SU-DHL-6 (cell line): ENCODE data around the gene KSR2.

Source experiments
- H2AFZ ChIP-seq: fragments of 200-600 bp; sonication (generic); 2 replicates; pipeline ENCODE4 v1.6.1; 2014; ENCODE audit warnings: low read depth, mild to moderate bottlenecking, moderate library complexity, mixed read lengths, antibody characterized with exemption, low read length; ENCODE audit not compliant: severe bottlenecking
- H3F3A ChIP-seq: fragments of 200-600 bp; shearing (Covaris generic); 2 replicates; pipeline ENCODE4 v1.6.0; 2016; ENCODE audit warnings: antibody characterized with exemption, mild to moderate bottlenecking; ENCODE audit not compliant: insufficient read depth
- H3K27ac ChIP-seq: fragments of 200-600 bp; sonication (generic); 2 replicates; pipeline ENCODE4 v1.5.1; 2016; ENCODE audit warnings: low read depth, mild to moderate bottlenecking, low read length, moderate library complexity, mixed read lengths
- H3K27me3 ChIP-seq: fragments of 200-600 bp; sonication (generic), shearing (Covaris generic); 2 replicates; pipeline ENCODE4 v1.6.0; 2014; ENCODE audit warnings: mild to moderate bottlenecking, low read length
- H3K36me3 ChIP-seq: fragments of 200-600 bp; sonication (generic); 2 replicates; pipeline ENCODE4 v1.6.1; 2014; ENCODE audit warnings: mild to moderate bottlenecking, low read length, mixed read lengths
- H3K4me2 ChIP-seq: fragments of 300-600, 200-600 bp; shearing (Covaris generic), sonication (generic); 2 replicates; pipeline ENCODE4 v1.6.0; 2014; ENCODE audit warnings: low read length, low read depth, mild to moderate bottlenecking; ENCODE audit not compliant: poor library complexity, severe bottlenecking
- H3K4me3 ChIP-seq: fragments of 200-600 bp; sonication (generic); 2 replicates; pipeline ENCODE4 v1.5.1; 2014; ENCODE audit warnings: antibody characterized with exemption, low read length, mild to moderate bottlenecking, mixed read lengths; ENCODE audit not compliant: insufficient read depth, poor library complexity, severe bottlenecking
- H3K79me2 ChIP-seq: fragments of 200-600 bp; sonication (generic); 2 replicates; pipeline ENCODE4 v1.6.1; 2014; ENCODE audit warnings: mild to moderate bottlenecking, low read length, moderate library complexity; ENCODE audit not compliant: insufficient read depth
- H3K9ac ChIP-seq: fragments of 200-600 bp; sonication (generic); 2 replicates; pipeline ENCODE4 v1.7.0; 2014; ENCODE audit warnings: mild to moderate bottlenecking, low read length
- H3K9me2 ChIP-seq: fragments of 200-600 bp; sonication (generic); replicated peaks from 2 replicates; pipeline ENCODE4 v1.6.1; 2014; ENCODE audit warnings: low read length; ENCODE audit not compliant: insufficient read depth
- H3K9me3 ChIP-seq: fragments of 200-600 bp; sonication (generic); 2 replicates; pipeline ENCODE4 v1.6.1; 2014; ENCODE audit warnings: low read length, mixed read lengths; ENCODE audit not compliant: insufficient read depth
- H4K20me1 ChIP-seq: fragments of 200-600 bp; sonication (generic); 2 replicates; pipeline ENCODE4 v1.6.1; 2014; ENCODE audit warnings: low read depth, mild to moderate bottlenecking, antibody characterized with exemption, low read length, moderate library complexity, mixed read lengths
- CTCF ChIP-seq: fragments of 200-600 bp; sonication (generic); IDR thresholded peaks from one replicate; pipeline ENCODE4 v1.5.1; 2017; ENCODE audit warnings: antibody characterized with exemption, mild to moderate bottlenecking, low read length, moderate library complexity; ENCODE audit not compliant: insufficient read depth, poor library complexity, severe bottlenecking
- EZH2phosphoT487 ChIP-seq: fragments of 200-600 bp; sonication (generic), shearing (Covaris generic); conservative IDR thresholded peaks from 2 replicates; pipeline ENCODE4 v1.6.1; 2018; ENCODE audit warnings: mild to moderate bottlenecking, antibody characterized with exemption, low read length, moderate library complexity, mixed read lengths

The KSR2 gene

DNA sequence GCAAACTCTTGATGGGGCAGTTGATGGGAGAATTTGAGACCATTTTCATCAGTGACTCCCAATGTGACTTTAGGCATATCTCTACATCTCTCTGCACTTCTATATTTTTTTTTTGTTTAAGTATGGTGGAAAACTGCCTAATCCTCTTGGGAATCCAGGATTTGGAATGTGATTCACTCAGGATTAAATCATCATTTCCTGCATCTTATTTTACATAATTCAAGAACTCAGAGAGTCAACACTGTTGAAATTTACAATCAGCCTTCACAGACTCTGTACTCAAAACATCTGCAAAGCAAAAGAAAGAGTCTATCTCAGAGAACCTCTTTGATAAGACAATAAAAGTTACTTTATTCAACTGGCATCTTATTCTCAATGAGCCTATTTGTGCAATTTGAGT lies 346.7 kb downstream of the KSR2 start:
- H3F3A ChIP-seq = no peaks in the 10 kb centered on the region
- TF ChIP-seq CTCF (no peak), EZH2phosphoT487 (no peak)
- no peak overlapping the region for H3K27ac ChIP-seq
- H2AFZ ChIP-seq = no peak overlapping the region
- no peak overlapping the region for H3K4me3 ChIP-seq
- no peaks in the 10 kb centered on the region for H3K27me3 ChIP-seq
- H3K9me3 ChIP-seq = no peaks in the 10 kb centered on the region
- no peak overlapping the region for H3K4me2 ChIP-seq
- no peaks in the 10 kb centered on the region for H3K36me3 ChIP-seq
- H4K20me1 ChIP-seq = no peaks in the 10 kb centered on the region
- H3K79me2 ChIP-seq = no peaks in the 10 kb centered on the region
- no peaks in the 10 kb centered on the region for H3K9me2 ChIP-seq
- H3K9ac ChIP-seq = no peak overlapping the region

DNA sequence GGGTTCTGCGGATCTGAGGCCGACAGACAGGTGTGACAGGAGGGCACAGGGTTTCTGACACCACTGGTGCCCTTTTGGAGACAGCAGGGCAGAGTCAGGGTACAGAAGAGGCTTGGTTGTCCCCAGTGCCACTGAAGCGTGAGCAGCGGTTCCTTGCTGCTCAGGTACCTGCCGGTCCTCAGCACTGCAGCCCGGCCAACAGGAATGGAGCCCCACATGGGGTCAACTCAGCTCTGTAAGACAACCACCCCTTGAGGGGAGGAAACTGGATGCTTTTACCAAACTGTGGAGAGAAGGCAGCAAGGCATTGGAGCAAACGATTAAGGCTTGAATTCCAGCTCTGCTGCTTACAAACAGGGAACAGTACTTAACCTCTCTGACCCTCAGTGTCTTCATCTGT lies 361.0 kb downstream of the KSR2 start:
- no peaks in the 10 kb centered on the region for H3K36me3 ChIP-seq
- H2AFZ ChIP-seq = no peak overlapping the region
- no peak overlapping the region for H3K4me2 ChIP-seq
- no peaks in the 10 kb centered on the region for H3K79me2 ChIP-seq
- H3K27ac ChIP-seq = no peak overlapping the region
- H4K20me1 ChIP-seq = no peaks in the 10 kb centered on the region
- H3F3A ChIP-seq = no peaks in the 10 kb centered on the region
- H3K27me3 ChIP-seq = no peaks in the 10 kb centered on the region
- H3K9me3 ChIP-seq = no peaks in the 10 kb centered on the region
- no peak overlapping the region for H3K4me3 ChIP-seq
- no peak overlapping the region for H3K9ac ChIP-seq
- 0 out of 2 replicates have a peak, but pooled peaks cover 2% of the 10 kb centered on the region for H3K9me2 ChIP-seq
- TF ChIP-seq EZH2phosphoT487 = no peak
- no peak for TF ChIP-seq CTCF

DNA sequence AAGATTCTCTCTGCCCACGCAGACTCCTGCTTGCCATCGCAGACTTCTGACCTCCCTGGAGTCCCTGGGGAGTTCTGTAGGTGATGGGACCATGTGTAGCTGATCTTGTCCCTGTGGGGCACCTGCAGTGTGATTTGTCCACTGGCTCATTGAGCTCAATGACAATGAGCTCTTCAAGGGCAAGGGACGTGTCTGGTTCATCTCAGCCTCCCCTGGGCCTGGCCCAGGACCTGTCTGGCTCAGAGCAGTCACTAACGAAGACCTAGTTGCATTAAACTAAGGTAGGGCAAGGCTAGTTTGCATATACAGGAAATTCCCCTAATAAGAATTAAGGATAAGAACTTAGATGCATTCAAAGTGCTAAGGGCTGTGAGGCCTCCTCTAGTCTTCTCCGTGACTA lies 361.8 kb downstream of the KSR2 start:
- Histone ChIP-seq H3K9me3 (no peaks in the 10 kb centered on the region), H3K9ac (no peak overlapping the region), H3K4me3 (no peak overlapping the region)

More for the DNA sequence above, 361.8 kb downstream of the KSR2 start:
- no peaks in the 10 kb centered on the region for H3K36me3 ChIP-seq
- no peak overlapping the region for H3K27ac ChIP-seq
- 0 out of 2 replicates have a peak, but pooled peaks cover 2% of the 10 kb centered on the region for H3K9me2 ChIP-seq
- H3K79me2 ChIP-seq = no peaks in the 10 kb centered on the region
- no peak for TF ChIP-seq EZH2phosphoT487
- no peak for TF ChIP-seq CTCF
- H3K27me3 ChIP-seq = no peaks in the 10 kb centered on the region
- no peaks in the 10 kb centered on the region for H4K20me1 ChIP-seq
- no peaks in the 10 kb centered on the region for H3F3A ChIP-seq
- H3K4me2 ChIP-seq = no peak overlapping the region
- no peak overlapping the region for H2AFZ ChIP-seq
